Caki2 (cell line): ENCODE measurements around the gene KCNE4. TPM values are rescaled to one million over a fixed set of nuclear protein-coding genes. Genes with fewer than 3 reads are reported as not detected.

ENCODE experiments used
- DNase-seq: peaks from one replicate; pipeline ENCODE4 v3.0.0-alpha.2; 2015; ENCODE audit warnings: low read depth
- in situ Hi-C: cut with HindIII; loops from 2 replicates; pipeline ENCODE4 v1.10.0; 2016; ENCODE audit warnings: low sequenced_read_pairs, low pct_unique_long_range_greater_than_20kb, mixed read lengths
- total RNA-seq: library from RNA; depleted of rRNA; stranded (reverse); fragments of >200 nt; shearing (Covaris generic); gene quantifications from 2 replicates; pipeline ENCODE4 v1.2.3, GENCODE V29; 2014; ENCODE audit warnings: low replicate concordance

The KCNE4 gene
- total RNA-seq, 1 experiment from 2014 or later = not detected

DNA sequence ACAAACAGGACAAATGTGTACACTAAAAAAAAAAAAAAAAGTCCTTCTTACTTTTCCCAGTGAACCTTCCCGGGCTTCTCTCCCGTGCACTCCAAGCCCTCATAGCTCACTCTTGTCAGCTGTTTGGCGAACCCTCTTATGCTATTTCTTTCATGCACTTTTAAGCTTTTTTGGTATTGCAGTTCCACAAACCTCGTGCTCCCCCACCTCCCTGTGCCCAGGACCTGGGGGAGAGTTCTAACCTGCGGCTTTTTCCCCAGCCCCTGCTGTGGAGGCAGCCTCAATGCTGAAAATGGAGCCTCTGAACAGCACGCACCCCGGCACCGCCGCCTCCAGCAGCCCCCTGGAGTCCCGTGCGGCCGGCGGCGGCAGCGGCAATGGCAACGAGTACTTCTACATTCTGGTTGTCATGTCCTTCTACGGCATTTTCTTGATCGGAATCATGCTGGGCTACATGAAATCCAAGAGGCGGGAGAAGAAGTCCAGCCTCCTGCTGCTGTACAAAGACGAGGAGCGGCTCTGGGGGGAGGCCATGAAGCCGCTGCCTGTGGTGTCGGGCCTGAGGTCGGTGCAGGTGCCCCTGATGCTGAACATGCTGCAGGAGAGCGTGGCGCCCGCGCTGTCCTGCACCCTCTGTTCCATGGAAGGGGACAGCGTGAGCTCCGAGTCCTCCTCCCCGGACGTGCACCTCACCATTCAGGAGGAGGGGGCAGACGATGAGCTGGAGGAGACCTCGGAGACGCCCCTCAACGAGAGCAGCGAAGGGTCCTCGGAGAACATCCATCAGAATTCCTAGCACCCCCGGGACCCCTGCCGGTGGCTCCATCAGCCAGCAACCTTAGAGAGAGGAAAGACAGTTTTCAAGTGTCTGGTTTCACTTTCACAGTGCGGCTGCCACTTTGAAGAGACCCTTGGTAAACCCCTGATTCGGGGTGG, 826 bp downstream of the KCNE4 start:
- DNase-seq = no peak
- in situ Hi-C loops = no loop called here

GRCh38 chr2:223053484-223054192, 1.6 kb downstream of the KCNE4 start:
- in situ Hi-C loops = no loop called here
- DNase-seq = no peak

- in situ Hi-C loops = no loop called here
- DNase-seq = no peak
These were observed 2.3 kb downstream of the KCNE4 start for GRCh38 chr2:223054193-223054781.

DNA sequence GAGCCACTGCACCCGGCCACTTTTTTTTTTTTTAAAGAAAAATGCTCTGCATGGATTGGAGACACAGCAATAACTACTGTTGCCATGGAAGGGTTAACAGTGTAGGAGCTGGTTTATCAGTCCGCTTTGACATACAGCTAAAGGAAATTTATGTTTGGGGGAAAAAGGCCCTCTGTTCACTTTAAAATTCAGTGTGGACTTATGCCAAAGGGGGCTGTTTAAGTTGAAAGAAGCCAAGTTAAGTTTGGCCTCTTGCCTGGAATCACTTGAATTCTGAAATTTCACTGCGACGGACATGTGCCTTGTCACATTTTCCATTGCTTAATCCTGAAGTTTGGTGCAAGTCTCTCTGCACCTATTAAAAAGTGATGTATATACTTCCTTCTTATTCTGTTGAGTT, 3.1 kb downstream of the KCNE4 start:
- DNase-seq = no peak
- in situ Hi-C loops = no loop called here

GRCh38 chr2:223055836-223056235, 3.8 kb downstream of the KCNE4 start:
- DNase-seq = no peak
- in situ Hi-C loops = no loop called here

DNA sequence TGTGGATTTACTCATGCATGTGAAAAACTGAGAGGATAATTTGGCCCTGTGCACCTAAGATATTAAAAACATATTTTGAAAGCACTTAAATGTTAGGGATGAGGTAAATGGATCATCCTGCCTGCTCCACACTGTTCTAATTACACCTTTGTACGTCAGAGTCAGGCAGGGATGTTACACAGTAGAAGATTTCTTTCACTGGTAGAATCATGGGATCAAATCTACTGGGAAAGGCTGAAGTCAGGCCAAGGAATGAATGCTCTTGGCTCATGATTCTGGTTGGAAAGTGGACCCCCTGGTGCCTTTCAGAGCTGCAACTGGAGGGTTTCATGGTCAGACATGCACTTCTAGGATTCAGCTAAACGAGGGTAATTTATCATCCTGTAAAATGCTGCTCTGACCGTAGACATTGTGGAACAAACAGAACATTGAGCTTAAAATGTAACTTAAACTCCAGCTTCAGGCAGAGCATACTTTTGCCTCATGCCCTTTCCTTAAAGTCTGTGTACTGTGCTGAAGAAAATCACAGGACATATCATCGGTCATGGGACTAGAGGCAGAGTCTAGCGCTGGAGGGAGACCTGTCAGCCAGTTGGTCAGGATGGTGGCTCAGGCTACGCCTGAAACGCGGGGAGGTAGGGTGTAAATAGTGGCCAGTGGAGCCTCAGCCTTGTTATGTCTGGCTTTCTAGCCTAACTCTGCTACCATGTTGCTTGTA, 4.9 kb downstream of the KCNE4 start:
- no peak for DNase-seq
- in situ Hi-C loops = no loop called here

- no peak for DNase-seq
- in situ Hi-C loops = no loop called here
These were observed 5.6 kb downstream of the KCNE4 start for GRCh38 chr2:223057569-223057968.

GRCh38 chr2:223058952-223059716, 7.1 kb downstream of the KCNE4 start:
- DNase-seq = peak; percentile 22

GRCh38 chr2:223060201-223060825, 8.3 kb downstream of the KCNE4 start:
- in situ Hi-C loops = no loop called here
- no peak for DNase-seq

More at GRCh38 chr2:223058952-223059716, 7.1 kb downstream of the KCNE4 start:
- in situ Hi-C loops = no loop called here

GRCh38 chr2:223062396-223062795, 10.4 kb downstream of the KCNE4 start:
- in situ Hi-C loops = no loop called here
- no peak for DNase-seq

GRCh38 chr2:223065107-223065506, 13.1 kb downstream of the KCNE4 start:
- in situ Hi-C loops = no loop called here
- DNase-seq = no peak

DNA sequence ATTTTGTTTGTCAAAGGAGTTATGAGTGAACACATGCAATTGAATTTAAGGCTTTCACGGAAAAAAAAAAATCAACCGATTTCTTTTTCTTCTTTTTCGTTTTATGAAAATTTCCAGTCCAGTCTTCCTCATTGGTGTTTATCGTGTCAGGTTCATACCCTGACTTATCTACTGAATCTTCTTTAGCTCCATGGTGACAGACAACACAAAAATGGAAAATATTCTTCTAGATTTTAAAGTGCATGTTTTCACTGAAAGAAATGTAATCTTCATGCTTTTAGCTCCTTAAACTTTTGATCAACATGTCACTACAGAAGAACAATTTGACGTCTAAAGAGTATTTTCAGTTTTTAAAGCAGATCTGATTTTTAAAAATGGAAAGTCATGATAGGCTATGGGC, 14.7 kb downstream of the KCNE4 start:
- no peak for DNase-seq
- in situ Hi-C loops = no loop called here

- DNase-seq = no peak
- in situ Hi-C loops = no loop called here
These were observed 16.1 kb downstream of the KCNE4 start for GRCh38 chr2:223068071-223068470.

GRCh38 chr2:223069465-223069864, 17.5 kb downstream of the KCNE4 start:
- DNase-seq = no peak
- in situ Hi-C loops = no loop called here

DNA sequence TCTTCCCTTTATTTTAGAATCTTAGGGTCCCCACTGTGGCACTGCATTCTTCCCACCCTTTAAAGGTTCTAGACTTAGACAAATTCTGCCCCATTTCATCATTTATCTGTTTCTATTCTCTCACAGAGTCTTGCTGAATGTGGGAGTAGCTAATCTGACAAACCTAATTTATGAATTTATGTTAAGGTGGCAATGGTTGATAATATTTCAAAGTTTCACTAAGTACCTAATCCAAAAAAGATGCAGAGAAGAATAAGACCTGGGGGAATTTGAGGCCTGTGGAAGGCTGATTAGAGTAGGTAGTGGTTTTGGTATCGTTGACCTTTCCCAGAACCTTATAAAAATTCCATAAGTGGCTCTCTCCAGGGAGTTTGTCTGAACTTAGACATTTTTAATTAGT, 18.0 kb downstream of the KCNE4 start:
- in situ Hi-C loops = no loop called here

GRCh38 chr2:223071139-223071538, 19.1 kb downstream of the KCNE4 start:
- DNase-seq = no peak
- in situ Hi-C loops = no loop called here

More for the DNA sequence above, 18.0 kb downstream of the KCNE4 start:
- DNase-seq = no peak

GRCh38 chr2:223072826-223073225, 20.8 kb downstream of the KCNE4 start:
- no peak for DNase-seq
- in situ Hi-C loops = no loop called here
